Lower lobe of right lung (tissue), 1 donor: ENCODE data around the gene TRIM14. TPM values are rescaled to one million over a fixed set of nuclear protein-coding genes. Genes with fewer than 3 reads are reported as not detected.

Experiments used
- total RNA-seq: library from RNA; stranded (reverse); fragmentation: NEBNext Ultra II Directional; extraction: Animal tissue kit (Norgen Biotek cat#: 25700); gene quantifications from one replicate; pipeline ENCODE4 v1.2.1, GENCODE V29; 2021
- donor health status: DM: no; HTN: yes; CAD: no; lungs with severe emphysema.

TRIM14 gene
- total RNA-seq, 1 donor from 2014 or later: 82.5 TPM

Other genes with a start within 250 kb of the TRIM14 start
- 18.8 TPM for gene TRMO, start 196.7 kb downstream of the TRIM14 start, total RNA-seq
- 0.56 TPM for gene HEMGN, start 181.1 kb downstream of the TRIM14 start, total RNA-seq
- gene ANP32B, start 135.9 kb downstream of the TRIM14 start, total RNA-seq: 120 TPM
- 61.9 TPM for gene NANS, start 62.5 kb downstream of the TRIM14 start, total RNA-seq
- 26.1 TPM for gene CORO2A, start 73.4 kb upstream of the TRIM14 start, total RNA-seq
- gene TBC1D2, start 136.4 kb upstream of the TRIM14 start, total RNA-seq: 64.3 TPM